OCI-LY7 (cell line): ENCODE data around the gene TBPL2. TPM values are rescaled to one million over a fixed set of nuclear protein-coding genes. Genes with fewer than 3 reads are reported as not detected.

Experiments
- BruUV-seq: library from RNA; stranded (reverse); fragments of 400-500 nt; replicated peaks from 2 replicates; lab custom pipeline; 2021; lab: Mats Ljungman, UMichigan
- CTCF ChIA-PET: fragments of 300-600 bp; sonication (Branson Sonifier 250); formaldehyde crosslinking; loops from one replicate; lab custom pipeline; 2022; ENCODE audit warnings: antibody characterized with exemption; ENCODE audit not compliant: unreplicated experiment; lab: Charles Lee
- POLR2A ChIA-PET: fragments of 300-600 bp; sonication (Branson Sonifier 250); formaldehyde crosslinking; loops from one replicate; lab custom pipeline; 2022; ENCODE audit warnings: antibody characterized with exemption; lab: Charles Lee
- DNase-seq: peaks from one replicate; pipeline ENCODE4 v3.0.0-alpha.2; 2015; ENCODE audit warnings: low spot score
- H2AFZ ChIP-seq: fragments of 200-600 bp; sonication (generic), shearing (Covaris generic); 2 replicates; pipeline ENCODE4 v1.6.1; 2014; ENCODE audit warnings: mild to moderate bottlenecking, antibody characterized with exemption, low read length, moderate library complexity
- H3K27ac ChIP-seq: fragments of 200-600 bp; sonication (generic); 2 replicates; pipeline ENCODE4 v1.5.1; 2014; ENCODE audit warnings: mixed run types, low read depth, mild to moderate bottlenecking, moderate library complexity, low read length, inconsistent platforms; ENCODE audit not compliant: poor library complexity, severe bottlenecking
- H3K36me3 ChIP-seq: fragments of 200-600 bp; sonication (generic); 2 replicates; pipeline ENCODE4 v1.6.1; 2014; ENCODE audit warnings: mild to moderate bottlenecking, antibody characterized with exemption, low read length, moderate library complexity, mixed read lengths; ENCODE audit not compliant: insufficient read depth
- H3K4me1 ChIP-seq: fragments of 200-600 bp; sonication (generic); 2 replicates; pipeline ENCODE4 v1.5.1; 2014; ENCODE audit warnings: mild to moderate bottlenecking, low read length; ENCODE audit not compliant: insufficient read depth, poor library complexity, severe bottlenecking
- H3K4me2 ChIP-seq: fragments of 200-600 bp; sonication (generic); 2 replicates; pipeline ENCODE4 v1.6.1; 2014; ENCODE audit warnings: mild to moderate bottlenecking, low read length
- H3K4me3 ChIP-seq: fragments of 200-600 bp; sonication (generic); 2 replicates; pipeline ENCODE4 v1.5.1; 2014; ENCODE audit warnings: mild to moderate bottlenecking, low read depth, low read length; ENCODE audit not compliant: poor library complexity, severe bottlenecking
- H3K79me2 ChIP-seq: fragments of 200-600 bp; sonication (generic); 2 replicates; pipeline ENCODE4 v1.6.1; 2016; ENCODE audit warnings: low read depth, mild to moderate bottlenecking, low read length, moderate library complexity, mixed read lengths; ENCODE audit not compliant: insufficient read depth
- H3K9me2 ChIP-seq: fragments of 200-600 bp; sonication (generic); 2 replicates; pipeline ENCODE4 v1.6.1; 2016; ENCODE audit warnings: mild to moderate bottlenecking, low read length, mixed read lengths; ENCODE audit not compliant: insufficient read depth
- H3K9me3 ChIP-seq: fragments of 200-600 bp; sonication (generic); 2 replicates; pipeline ENCODE4 v1.6.1; 2014; ENCODE audit warnings: mild to moderate bottlenecking, mixed run types, low read length, mixed read lengths
- H4K20me1 ChIP-seq: fragments of 200-600 bp; sonication (generic); 2 replicates; pipeline ENCODE4 v1.6.1; 2014; ENCODE audit warnings: mild to moderate bottlenecking, antibody characterized with exemption, low read length, moderate library complexity, mixed read lengths; ENCODE audit not compliant: insufficient read depth
- CTCF ChIP-seq: fragments of 200-600 bp; sonication (generic); conservative IDR thresholded peaks from 2 replicates; pipeline ENCODE4 v1.5.1; 2014; ENCODE audit warnings: mild to moderate bottlenecking, antibody characterized with exemption, low read length, moderate library complexity, mixed read lengths
- EZH2phosphoT487 ChIP-seq: fragments of 200-600 bp; sonication (generic); IDR thresholded peaks from 2 replicates; pipeline ENCODE4 v1.6.1; 2018; ENCODE audit warnings: low read depth, borderline replicate concordance, mild to moderate bottlenecking, mixed run types, antibody characterized with exemption, low read length, moderate library complexity, mixed read lengths
- intact Hi-C: fragments of 100-400 bp; cut with micrococcal nuclease; formaldehyde crosslinking; loops from one replicate; pipeline ENCODE4 v1.10.0; 2022; ENCODE audit not compliant: unreplicated experiment
- total RNA-seq, 2 experiments: library from RNA; depleted of rRNA in 1 of 2; stranded (reverse); fragments of >200 nt in 1 of 2; shearing (Covaris generic) in 1 of 2; gene quantifications; 2 replicates each; pipeline ENCODE4 v1.2.3, GENCODE V29; 2014 to 2022

The TBPL2 gene
- total RNA-seq, 2 experiments from 2014 or later: not detected

GRCh38 chr14:55473786-55474185 is 33.4 kb upstream of the TBPL2 start:
- H3K4me3 ChIP-seq: no peak overlapping the region
- H4K20me1 ChIP-seq: no peaks in the 10 kb centered on the region
- no peaks in the 10 kb centered on the region for H3K9me3 ChIP-seq
- DNase-seq: no peak
- H3K36me3 ChIP-seq: no peaks in the 10 kb centered on the region
- BruUV-seq: no TSS peak
- no peaks in the 10 kb centered on the region for H3K9me2 ChIP-seq
- POLR2A ChIA-PET: interaction anchor here (1.9 kb wide), 1 partner anchor 10 kb away, joined by 4 read pairs; no protein-coding TSS in a partner anchor
- no peaks in the 10 kb centered on the region for H3K4me1 ChIP-seq
- intact Hi-C loops: no loop called here
- TF ChIP-seq CTCF: no peak
- no peak for TF ChIP-seq EZH2phosphoT487
- CTCF ChIA-PET: no interaction called here
- no peaks in the 10 kb centered on the region for H3K79me2 ChIP-seq
- H3K27ac ChIP-seq: no peak overlapping the region
- H3K4me2 ChIP-seq: no peak overlapping the region
- no peak overlapping the region for H2AFZ ChIP-seq

- no peaks in the 10 kb centered on the region for H3K9me3 ChIP-seq
- ChIA-PET POLR2A (no interaction called here), CTCF (no interaction called here)
- H3K27ac ChIP-seq: no peak overlapping the region
- H3K4me3 ChIP-seq: no peak overlapping the region
- no peak overlapping the region for H3K4me2 ChIP-seq
- no peak overlapping the region for H2AFZ ChIP-seq
- no peaks in the 10 kb centered on the region for H3K4me1 ChIP-seq
- H3K79me2 ChIP-seq: no peaks in the 10 kb centered on the region
- DNase-seq: no peak
- TF ChIP-seq CTCF (no peak), EZH2phosphoT487 (no peak)
- intact Hi-C loops: no loop called here
- no peaks in the 10 kb centered on the region for H3K9me2 ChIP-seq
- BruUV-seq: no TSS peak
- no peaks in the 10 kb centered on the region for H3K36me3 ChIP-seq
- no peaks in the 10 kb centered on the region for H4K20me1 ChIP-seq
Measured at GRCh38 chr14:55470025-55470424, 29.6 kb upstream of the TBPL2 start.

- POLR2A ChIA-PET: no interaction called here
- H3K9me2 ChIP-seq: no peaks in the 10 kb centered on the region
- intact Hi-C loops: no loop called here
- no peak overlapping the region for H3K27ac ChIP-seq
- H2AFZ ChIP-seq: no peak overlapping the region
- no peaks in the 10 kb centered on the region for H3K36me3 ChIP-seq
- DNase-seq: no peak
- BruUV-seq: no TSS peak
- no peaks in the 10 kb centered on the region for H3K9me3 ChIP-seq
- TF ChIP-seq CTCF (no peak), EZH2phosphoT487 (no peak)
- no peak overlapping the region for H3K4me3 ChIP-seq
- CTCF ChIA-PET: interaction anchor here (1.4 kb wide), 1 partner anchor 21 kb away, joined by 4 read pairs; no protein-coding TSS in a partner anchor
- H3K4me2 ChIP-seq: no peak overlapping the region
- no peaks in the 10 kb centered on the region for H3K4me1 ChIP-seq
- H3K79me2 ChIP-seq: no peaks in the 10 kb centered on the region
- H4K20me1 ChIP-seq: no peaks in the 10 kb centered on the region
Measured at GRCh38 chr14:55467307-55467706, 26.9 kb upstream of the TBPL2 start.
